ENCODE data around the gene NIPBL. TPM values are rescaled to one million over a fixed set of nuclear protein-coding genes. Genes with fewer than 3 reads are reported as not detected.

Gene NIPBL
- total RNA-seq, 1 experiment from 2014 or later: 124 TPM

DNA sequence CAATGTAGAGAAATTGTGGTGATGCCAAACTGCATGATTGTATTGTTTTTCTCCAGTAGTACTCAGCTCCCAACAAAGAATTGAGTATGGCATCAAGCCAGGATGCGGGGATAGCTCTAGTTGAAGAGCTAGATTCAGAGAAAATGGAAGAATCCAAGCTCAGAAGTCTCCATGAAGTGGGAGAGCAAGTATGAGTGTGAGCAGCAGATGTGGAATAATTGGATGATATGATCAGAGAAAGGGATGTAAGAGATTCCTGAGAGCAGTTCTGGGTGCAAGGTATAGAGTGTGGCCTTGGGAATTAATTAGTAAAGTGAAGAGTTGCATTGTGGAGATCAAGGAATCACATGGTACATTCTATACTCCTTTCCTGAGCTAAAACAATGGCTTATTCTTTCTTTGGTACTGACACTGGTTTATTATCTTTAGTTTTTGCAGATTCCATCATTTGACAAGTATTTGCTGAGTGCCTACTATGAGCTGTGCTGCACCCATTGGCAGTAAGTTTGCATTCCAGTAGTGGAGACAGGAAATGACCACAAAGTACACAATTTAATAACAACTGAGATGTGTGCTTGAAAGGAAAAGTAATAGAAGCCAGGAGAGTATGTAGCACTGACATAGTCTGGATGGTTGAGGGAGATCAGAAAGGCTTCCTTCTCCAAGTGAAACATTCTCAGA is 195.5 kb downstream of the NIPBL start:
- H3K27ac ChIP-seq: no peak overlapping the region
- no TSS peak for BruUV-seq (replicated peaks)
- DNase-seq: peak in 1 of 2 experiments; percentile 25

GRCh38 chr5:37075399-37075950 is 198.9 kb downstream of the NIPBL start:
- ChIA-PET CTCF (no interaction called here), POLR2A (ENCODE audit: unreplicated experiment) (no interaction called here)
- Histone ChIP-seq H3K4me1 (replicated peaks; ENCODE audit: insufficient read depth) (no peaks in the 10 kb centered on the region), H3K79me2 (ENCODE audit: low read depth) (no peaks in the 10 kb centered on the region), H3K4me2 (no peak overlapping the region), H3K27me3 (ENCODE audit: insufficient read depth, low read depth) (no peaks in the 10 kb centered on the region), H3K4me3 (no peak overlapping the region), H3K27ac (no peak overlapping the region), H2AFZ (no peak overlapping the region), H3K36me3 (ENCODE audit: low read depth) (no peaks in the 10 kb centered on the region), H3K9me3 (ENCODE audit: insufficient read depth, low read depth) (peaks cover 3% of the 10 kb centered on the region; the same call in 1 of the 2 replicates), H3K9me2 (ENCODE audit: insufficient read depth) (no peaks in the 10 kb centered on the region), H4K20me1 (ENCODE audit: insufficient read depth) (no peaks in the 10 kb centered on the region), H3F3A (ENCODE audit: insufficient read depth, low read depth) (0 out of 2 replicates have a peak, but pooled peaks cover 4% of the 10 kb centered on the region)
- TF ChIP-seq EZH2 (IDR thresholded peaks at IDR 0.05; ENCODE audit: low read depth): no peak
- TF ChIP-seq, protein P1, sequence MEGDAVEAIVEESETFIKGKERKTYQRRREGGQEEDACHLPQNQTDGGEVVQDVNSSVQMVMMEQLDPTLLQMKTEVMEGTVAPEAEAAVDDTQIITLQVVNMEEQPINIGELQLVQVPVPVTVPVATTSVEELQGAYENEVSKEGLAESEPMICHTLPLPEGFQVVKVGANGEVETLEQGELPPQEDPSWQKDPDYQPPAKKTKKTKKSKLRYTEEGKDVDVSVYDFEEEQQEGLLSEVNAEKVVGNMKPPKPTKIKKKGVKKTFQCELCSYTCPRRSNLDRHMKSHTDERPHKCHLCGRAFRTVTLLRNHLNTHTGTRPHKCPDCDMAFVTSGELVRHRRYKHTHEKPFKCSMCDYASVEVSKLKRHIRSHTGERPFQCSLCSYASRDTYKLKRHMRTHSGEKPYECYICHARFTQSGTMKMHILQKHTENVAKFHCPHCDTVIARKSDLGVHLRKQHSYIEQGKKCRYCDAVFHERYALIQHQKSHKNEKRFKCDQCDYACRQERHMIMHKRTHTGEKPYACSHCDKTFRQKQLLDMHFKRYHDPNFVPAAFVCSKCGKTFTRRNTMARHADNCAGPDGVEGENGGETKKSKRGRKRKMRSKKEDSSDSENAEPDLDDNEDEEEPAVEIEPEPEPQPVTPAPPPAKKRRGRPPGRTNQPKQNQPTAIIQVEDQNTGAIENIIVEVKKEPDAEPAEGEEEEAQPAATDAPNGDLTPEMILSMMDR (conservative IDR thresholded peaks at IDR 0.05): no peak
- BruUV-seq (replicated peaks): no TSS peak
- peak in 1 of 2 experiments; percentile 22 for DNase-seq
- intact Hi-C loops (cut with micrococcal nuclease; ENCODE audit: unreplicated experiment): no loop called here

More for the DNA sequence above, 195.5 kb downstream of the NIPBL start:
- Histone ChIP-seq H3K4me2 (no peak overlapping the region), H3K4me3 (no peak overlapping the region), H3F3A (ENCODE audit: insufficient read depth, low read depth) (0 out of 2 replicates have a peak, but pooled peaks cover 4% of the 10 kb centered on the region), H3K9me2 (ENCODE audit: insufficient read depth) (no peaks in the 10 kb centered on the region), H3K79me2 (ENCODE audit: low read depth) (no peaks in the 10 kb centered on the region), H3K9me3 (ENCODE audit: insufficient read depth, low read depth) (no peaks in the 10 kb centered on the region), H3K27me3 (ENCODE audit: insufficient read depth, low read depth) (no peaks in the 10 kb centered on the region), H3K36me3 (ENCODE audit: low read depth) (no peaks in the 10 kb centered on the region), H3K4me1 (replicated peaks; ENCODE audit: insufficient read depth) (no peaks in the 10 kb centered on the region), H4K20me1 (ENCODE audit: insufficient read depth) (no peaks in the 10 kb centered on the region), H2AFZ (no peak overlapping the region)
- ChIA-PET CTCF (no interaction called here), POLR2A (ENCODE audit: unreplicated experiment) (no interaction called here)
- TF ChIP-seq, protein P1 (conservative IDR thresholded peaks at IDR 0.05): no peak
- no peak for TF ChIP-seq EZH2 (IDR thresholded peaks at IDR 0.05; ENCODE audit: low read depth)
- intact Hi-C loops (cut with micrococcal nuclease; ENCODE audit: unreplicated experiment): no loop called here

DNA sequence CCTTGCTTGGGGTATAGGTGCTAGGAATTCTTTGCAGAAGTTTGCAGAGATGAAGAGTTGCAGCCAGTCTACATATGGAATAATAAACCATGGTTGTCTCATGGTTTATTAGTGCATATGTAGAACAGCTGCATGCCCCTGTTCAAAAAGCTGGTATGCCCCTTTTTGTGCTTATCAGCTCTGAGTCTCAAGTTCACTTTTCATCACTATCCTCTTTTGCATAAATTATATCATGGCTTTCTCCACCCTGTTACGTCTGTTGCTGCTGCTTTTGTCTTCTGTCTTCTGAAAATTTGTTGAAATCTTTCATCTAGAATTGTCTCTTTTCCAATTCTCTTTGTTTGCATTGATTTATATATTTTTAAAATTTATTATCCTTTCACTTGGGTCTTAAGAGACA is 200.6 kb downstream of the NIPBL start:
- Histone ChIP-seq H3K9me2 (ENCODE audit: insufficient read depth) (no peaks in the 10 kb centered on the region), H3K4me1 (replicated peaks; ENCODE audit: insufficient read depth) (no peaks in the 10 kb centered on the region), H3F3A (ENCODE audit: insufficient read depth, low read depth) (0 out of 2 replicates have a peak, but pooled peaks cover 3% of the 10 kb centered on the region), H3K27me3 (ENCODE audit: insufficient read depth, low read depth) (no peaks in the 10 kb centered on the region), H3K27ac (no peak overlapping the region), H3K9me3 (ENCODE audit: insufficient read depth, low read depth) (peaks cover 3% of the 10 kb centered on the region; the same call in 1 of the 2 replicates), H4K20me1 (ENCODE audit: insufficient read depth) (no peaks in the 10 kb centered on the region), H3K36me3 (ENCODE audit: low read depth) (no peaks in the 10 kb centered on the region), H2AFZ (no peak overlapping the region), H3K4me2 (no peak overlapping the region), H3K4me3 (no peak overlapping the region), H3K79me2 (ENCODE audit: low read depth) (no peaks in the 10 kb centered on the region)
- BruUV-seq (replicated peaks): no TSS peak
- TF ChIP-seq, protein P1 (conservative IDR thresholded peaks at IDR 0.05): no peak
- TF ChIP-seq EZH2 (IDR thresholded peaks at IDR 0.05; ENCODE audit: low read depth): no peak
- ChIA-PET CTCF (interaction anchor here (0.6 kb wide), 1 partner anchor 117 kb away, joined by 4 read pairs; no protein-coding TSS in a partner anchor), POLR2A (ENCODE audit: unreplicated experiment) (no interaction called here)
- intact Hi-C loops (cut with micrococcal nuclease; ENCODE audit: unreplicated experiment): no loop called here
- no peak for DNase-seq
